Memory B cell (primary cell): ENCODE results near the gene PANK1.

Experiments used
- ATAC-seq: fragments of 150-1000 bp; cut with Tn5 transposase; 2 replicates; pipeline ENCODE4 v1.10.0; 2021; ENCODE audit warnings: low read depth, mild to moderate bottlenecking, moderate library complexity
- DNase-seq, 2 donors: peaks; one replicate each; pipeline ENCODE4 v3.0.0; 2022; ENCODE audit warnings: low spot score in 2 of 2
- H3K27ac Mint-ChIP-seq: one replicate; pipeline ENCODE4 v1.8.0; 2022; ENCODE audit warnings: mild to moderate bottlenecking, moderate library complexity, mixed read lengths
- H3K27me3 Mint-ChIP-seq: one replicate; pipeline ENCODE4 v1.8.0; 2022; ENCODE audit warnings: mixed read lengths
- H3K36me3 Mint-ChIP-seq: one replicate; pipeline ENCODE4 v1.8.0; 2022; ENCODE audit warnings: mild to moderate bottlenecking, mixed read lengths
- H3K4me1 Mint-ChIP-seq: one replicate; pipeline ENCODE4 v1.8.0; 2022; ENCODE audit warnings: mixed read lengths
- H3K4me3 Mint-ChIP-seq: one replicate; pipeline ENCODE4 v1.8.0; 2022; ENCODE audit warnings: mild to moderate bottlenecking, moderate library complexity, mixed read lengths
- H3K9me3 Mint-ChIP-seq: one replicate; pipeline ENCODE4 v1.8.0; 2022; ENCODE audit warnings: mixed read lengths

The PANK1 gene

DNA sequence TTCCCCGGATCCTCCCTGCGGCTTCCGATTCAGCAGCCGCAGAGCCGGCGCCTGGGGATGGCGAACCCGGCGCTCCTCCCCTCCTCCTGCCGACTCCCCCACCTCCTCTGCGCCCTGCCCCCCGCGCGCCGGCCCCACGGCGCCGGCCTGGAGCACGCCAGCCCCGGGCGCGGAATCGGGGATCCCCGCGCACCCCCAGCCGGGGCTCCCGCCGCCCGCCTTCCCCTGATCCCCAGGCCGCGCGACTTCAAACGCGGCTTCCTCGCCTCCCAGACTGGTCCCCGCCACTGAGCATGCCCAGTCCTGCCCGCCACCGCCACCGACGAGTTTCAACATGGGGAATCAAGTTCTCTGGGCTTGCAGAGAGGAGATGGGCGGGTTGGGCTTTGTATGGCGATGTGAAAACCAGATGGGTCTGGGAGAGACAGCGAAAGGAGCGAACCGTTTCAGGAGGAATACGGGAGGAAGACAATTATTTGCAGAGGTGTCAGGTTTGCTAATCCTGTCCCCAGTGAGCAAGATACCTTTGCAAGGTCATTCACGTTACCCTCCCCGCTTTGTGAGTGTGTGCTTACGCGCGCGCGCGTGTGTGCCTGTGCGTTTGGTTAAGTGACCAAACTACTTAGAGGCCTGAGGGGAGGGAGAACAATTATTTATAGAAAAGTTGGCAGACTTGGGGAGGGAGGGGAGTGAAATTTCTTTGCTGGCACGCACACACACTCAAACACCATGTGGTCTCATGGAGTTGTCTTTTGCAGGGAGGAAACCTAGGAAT lies at the start of gene PANK1:
Gene PANK1 (minus strand): TSS at position 276 of the 775 bp plus-strand sequence. CDS start 351 bp downstream, outside the sequence.
- H3K4me1 Mint-ChIP-seq, result peaks cover 13% of the 10 kb centered on the region
- peak within 1 kb of the TSS; percentile 86 for H3K4me3 Mint-ChIP-seq
- peak; percentile 46 for ATAC-seq
- H3K9me3 Mint-ChIP-seq, result no peaks in the 10 kb centered on the region
- peak within 1 kb of the TSS; percentile 2 for H3K27ac Mint-ChIP-seq
- DNase-seq, result peak; percentile 50 to 61
- no peaks in the 10 kb centered on the region for H3K27me3 Mint-ChIP-seq
- H3K36me3 Mint-ChIP-seq, result no peaks in the 10 kb centered on the region

GRCh38 chr10:89693176-89693575 lies 48.1 kb upstream of the PANK1 start:
- no peak for ATAC-seq
- Mint-ChIP-seq H3K27ac (no peak overlapping the region), H3K9me3 (no peaks in the 10 kb centered on the region)

GRCh38 chr10:89692416-89692815 lies 47.4 kb upstream of the PANK1 start:
- DNase-seq (no peak), ATAC-seq (no peak)
- H3K36me3 Mint-ChIP-seq, result peaks cover 3% of the 10 kb centered on the region
- no peak overlapping the region for H3K4me3 Mint-ChIP-seq
- H3K27me3 Mint-ChIP-seq, result no peaks in the 10 kb centered on the region
- H3K9me3 Mint-ChIP-seq, result no peaks in the 10 kb centered on the region
- peaks cover 4% of the 10 kb centered on the region for H3K4me1 Mint-ChIP-seq
- no peak overlapping the region for H3K27ac Mint-ChIP-seq

More at GRCh38 chr10:89693176-89693575, 48.1 kb upstream of the PANK1 start:
- H3K4me1 Mint-ChIP-seq, result no peaks in the 10 kb centered on the region
- H3K4me3 Mint-ChIP-seq, result no peak overlapping the region
- no peak for DNase-seq
- no peaks in the 10 kb centered on the region for H3K27me3 Mint-ChIP-seq
- H3K36me3 Mint-ChIP-seq, result peaks cover 3% of the 10 kb centered on the region

- ATAC-seq (no peak), DNase-seq (no peak)
- Mint-ChIP-seq H3K4me1 (peaks cover 4% of the 10 kb centered on the region), H3K27ac (no peak overlapping the region), H3K36me3 (peaks cover 3% of the 10 kb centered on the region), H3K4me3 (no peak overlapping the region), H3K9me3 (no peaks in the 10 kb centered on the region), H3K27me3 (no peaks in the 10 kb centered on the region)
Measured at GRCh38 chr10:89690027-89690426, 45.0 kb upstream of the PANK1 start.

GRCh38 chr10:89685936-89686335 lies 40.9 kb upstream of the PANK1 start:
- Mint-ChIP-seq H3K27ac (no peak overlapping the region), H3K9me3 (no peaks in the 10 kb centered on the region), H3K27me3 (no peaks in the 10 kb centered on the region), H3K36me3 (no peaks in the 10 kb centered on the region), H3K4me1 (peaks cover 4% of the 10 kb centered on the region), H3K4me3 (no peak overlapping the region)
- ATAC-seq (no peak), DNase-seq (no peak)

GRCh38 chr10:89684604-89685003 lies 39.6 kb upstream of the PANK1 start:
- H3K4me3 Mint-ChIP-seq, result no peak overlapping the region
- H3K36me3 Mint-ChIP-seq, result no peaks in the 10 kb centered on the region
- peaks cover 4% of the 10 kb centered on the region for H3K4me1 Mint-ChIP-seq
- no peak overlapping the region for H3K27ac Mint-ChIP-seq
- ATAC-seq (no peak), DNase-seq (no peak)
- no peaks in the 10 kb centered on the region for H3K9me3 Mint-ChIP-seq
- H3K27me3 Mint-ChIP-seq, result peaks cover 3% of the 10 kb centered on the region

- no peak overlapping the region for H3K4me3 Mint-ChIP-seq
- no peak for DNase-seq
- peaks cover 4% of the 10 kb centered on the region for H3K4me1 Mint-ChIP-seq
- no peak for ATAC-seq
- H3K36me3 Mint-ChIP-seq, result no peaks in the 10 kb centered on the region
- H3K27ac Mint-ChIP-seq, result no peak overlapping the region
- H3K9me3 Mint-ChIP-seq, result no peaks in the 10 kb centered on the region
- peaks cover 3% of the 10 kb centered on the region for H3K27me3 Mint-ChIP-seq
Measured at GRCh38 chr10:89683883-89684282, 38.8 kb upstream of the PANK1 start.

GRCh38 chr10:89679986-89680385 lies 34.9 kb upstream of the PANK1 start:
- H3K9me3 Mint-ChIP-seq, result no peaks in the 10 kb centered on the region
- no peak overlapping the region for H3K27ac Mint-ChIP-seq

DNA sequence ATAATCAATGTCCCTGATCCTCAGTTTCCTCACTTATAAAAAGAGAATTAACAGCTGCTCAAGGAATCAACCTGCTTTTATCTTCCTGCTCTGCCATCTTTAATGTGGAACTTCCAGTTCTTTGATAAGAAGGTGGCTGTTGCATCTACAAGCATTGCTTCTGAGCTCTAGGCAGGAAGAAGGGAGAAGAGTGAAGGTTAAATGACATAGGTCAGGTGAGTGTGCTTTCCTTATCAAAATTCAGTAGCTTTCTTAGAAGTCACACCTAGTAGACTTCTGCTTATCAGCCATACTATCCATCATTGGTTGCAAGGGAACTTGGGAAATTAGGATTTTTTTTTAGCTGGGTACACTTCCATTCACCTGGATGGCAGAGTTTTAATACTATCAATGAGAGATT lies 32.3 kb upstream of the PANK1 start:
- no peak overlapping the region for H3K27ac Mint-ChIP-seq
- DNase-seq, result no peak
- H3K27me3 Mint-ChIP-seq, result peaks cover 3% of the 10 kb centered on the region
- H3K4me3 Mint-ChIP-seq, result no peak overlapping the region
- H3K9me3 Mint-ChIP-seq, result no peaks in the 10 kb centered on the region
- H3K36me3 Mint-ChIP-seq, result no peaks in the 10 kb centered on the region
- no peak for ATAC-seq
- no peaks in the 10 kb centered on the region for H3K4me1 Mint-ChIP-seq

More at GRCh38 chr10:89679986-89680385, 34.9 kb upstream of the PANK1 start:
- ATAC-seq (no peak), DNase-seq (no peak)
- Mint-ChIP-seq H3K27me3 (peaks cover 3% of the 10 kb centered on the region), H3K36me3 (no peaks in the 10 kb centered on the region), H3K4me3 (no peak overlapping the region), H3K4me1 (no peaks in the 10 kb centered on the region)

DNA sequence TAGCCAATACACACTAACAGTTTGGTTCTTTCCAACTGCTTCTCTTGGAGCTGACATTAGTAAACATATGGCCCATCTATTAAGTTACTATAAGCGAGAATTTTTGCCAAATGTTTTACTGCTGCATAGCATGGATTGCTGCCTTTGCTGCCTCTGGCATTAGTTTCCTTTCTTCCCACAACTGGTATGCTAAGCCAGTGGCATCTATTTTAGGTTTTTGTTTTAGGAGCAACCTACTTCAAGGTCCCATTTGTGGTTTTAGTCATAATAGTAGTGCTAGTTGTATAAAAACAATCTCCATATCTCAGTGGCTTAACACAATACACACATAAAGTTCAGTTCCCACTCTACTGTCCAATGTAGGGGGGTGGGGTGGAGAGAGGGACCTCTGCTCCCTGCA lies 25.9 kb upstream of the PANK1 start:
- Mint-ChIP-seq H3K36me3 (no peaks in the 10 kb centered on the region), H3K4me3 (no peak overlapping the region), H3K27ac (no peak overlapping the region), H3K9me3 (no peaks in the 10 kb centered on the region), H3K4me1 (no peaks in the 10 kb centered on the region), H3K27me3 (no peaks in the 10 kb centered on the region)
- no peak for DNase-seq
- ATAC-seq, result no peak

DNA sequence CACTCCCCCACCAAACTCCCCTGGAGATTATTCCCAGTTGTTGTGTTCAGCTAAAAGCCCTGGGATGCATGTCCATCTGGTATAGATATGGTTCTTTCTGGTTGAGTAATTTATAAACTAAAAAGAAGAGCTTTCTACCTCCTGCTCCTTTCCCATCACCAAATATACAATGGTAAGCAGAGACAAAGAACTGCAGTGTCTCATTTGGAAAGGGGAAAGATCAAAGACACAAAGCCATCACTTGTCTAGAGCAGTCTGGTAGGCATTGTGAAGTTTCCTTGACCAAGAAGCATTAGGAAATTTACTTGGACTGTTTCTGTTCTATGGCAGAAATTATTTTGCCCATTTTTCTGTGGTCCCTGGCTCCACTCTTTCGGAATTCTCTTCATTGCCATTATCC lies 24.9 kb upstream of the PANK1 start:
- H3K4me1 Mint-ChIP-seq, result no peaks in the 10 kb centered on the region
- H3K4me3 Mint-ChIP-seq, result no peak overlapping the region
- H3K9me3 Mint-ChIP-seq, result no peaks in the 10 kb centered on the region
- no peaks in the 10 kb centered on the region for H3K36me3 Mint-ChIP-seq
- no peak for ATAC-seq
- DNase-seq, result no peak
- H3K27me3 Mint-ChIP-seq, result no peaks in the 10 kb centered on the region
- H3K27ac Mint-ChIP-seq, result no peak overlapping the region

GRCh38 chr10:89668386-89669071 lies 23.5 kb upstream of the PANK1 start:
- DNase-seq, result no peak
- Mint-ChIP-seq H3K4me3 (no peak overlapping the region), H3K9me3 (no peaks in the 10 kb centered on the region), H3K4me1 (no peaks in the 10 kb centered on the region), H3K27ac (no peak overlapping the region), H3K36me3 (no peaks in the 10 kb centered on the region), H3K27me3 (no peaks in the 10 kb centered on the region)
- ATAC-seq, result no peak

DNA sequence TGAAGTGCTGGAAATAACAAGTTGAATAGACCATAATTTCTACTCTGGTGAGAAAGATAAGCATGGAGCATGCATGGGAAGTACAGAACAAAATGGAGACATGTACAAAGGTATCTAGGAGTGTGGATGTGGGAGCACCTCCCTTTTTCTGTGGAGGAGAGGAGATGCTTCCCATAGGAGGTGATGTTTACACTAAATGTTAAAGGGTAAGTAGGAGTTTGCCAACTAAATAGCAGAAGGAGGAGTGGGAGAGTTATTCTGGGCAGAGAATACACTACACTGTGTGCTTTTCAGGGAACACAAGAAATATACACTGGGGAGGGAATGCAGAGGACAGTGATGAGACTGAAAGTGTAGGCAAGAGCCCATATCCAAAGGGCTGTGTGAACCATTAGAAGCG lies 21.1 kb upstream of the PANK1 start:
- Mint-ChIP-seq H3K27ac (no peak overlapping the region), H3K36me3 (no peaks in the 10 kb centered on the region), H3K4me3 (no peak overlapping the region), H3K4me1 (no peaks in the 10 kb centered on the region), H3K27me3 (no peaks in the 10 kb centered on the region), H3K9me3 (no peaks in the 10 kb centered on the region)
- DNase-seq, result no peak
- ATAC-seq, result no peak

DNA sequence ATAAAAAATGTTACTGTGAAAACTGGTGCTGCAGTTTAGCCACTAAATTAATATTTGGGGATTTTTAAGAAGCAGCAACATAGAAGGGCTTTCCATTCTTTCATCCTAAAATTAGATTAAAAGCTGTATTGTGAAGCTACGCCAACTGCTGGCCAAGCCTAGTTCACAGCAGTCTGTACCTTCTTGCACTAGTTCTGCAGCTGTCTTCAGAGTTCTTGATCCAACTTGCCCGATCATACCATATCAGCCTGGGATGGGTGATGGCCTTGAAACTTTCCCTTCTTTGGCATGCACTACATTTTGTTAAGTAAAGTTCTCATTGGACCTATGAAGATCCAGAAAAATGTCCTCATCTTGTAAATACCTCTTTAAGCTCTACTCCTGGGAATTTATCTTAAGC lies 20.3 kb upstream of the PANK1 start:
- no peak overlapping the region for H3K4me3 Mint-ChIP-seq
- ATAC-seq (no peak), DNase-seq (no peak)
- no peak overlapping the region for H3K27ac Mint-ChIP-seq
- H3K27me3 Mint-ChIP-seq, result no peaks in the 10 kb centered on the region
- no peaks in the 10 kb centered on the region for H3K9me3 Mint-ChIP-seq
- H3K4me1 Mint-ChIP-seq, result no peaks in the 10 kb centered on the region
- H3K36me3 Mint-ChIP-seq, result no peaks in the 10 kb centered on the region

- ATAC-seq (no peak), DNase-seq (no peak)
- Mint-ChIP-seq H3K36me3 (no peaks in the 10 kb centered on the region), H3K4me1 (no peaks in the 10 kb centered on the region), H3K27ac (no peak overlapping the region), H3K4me3 (no peak overlapping the region), H3K9me3 (no peaks in the 10 kb centered on the region), H3K27me3 (no peaks in the 10 kb centered on the region)
Measured at GRCh38 chr10:89664203-89664602, 19.2 kb upstream of the PANK1 start.
